Endothelial cell of umbilical vein (primary cell): ENCODE results near the gene PHC2. TPM values are rescaled to one million over a fixed set of nuclear protein-coding genes. Genes with fewer than 3 reads are reported as not detected.

Source experiments
- BruUV-seq: library from RNA; stranded (reverse); fragments of 400-500 nt; replicated peaks from 2 replicates; lab custom pipeline; 2021; lab: Mats Ljungman, UMichigan
- CTCF ChIA-PET: fragments of 300-600, 350-600 bp; sonication (Branson Sonifier 250); formaldehyde crosslinking; loops from one replicate; lab custom pipeline; 2021; ENCODE audit warnings: antibody characterized with exemption, inconsistent platforms; lab: Charles Lee
- POLR2A ChIA-PET: fragments of 300-600, 350-600 bp; sonication (Branson Sonifier 250); formaldehyde crosslinking; loops from one replicate; lab custom pipeline; 2021; ENCODE audit warnings: antibody characterized with exemption, inconsistent platforms; lab: Charles Lee
- DNase-seq: peaks from one replicate; pipeline ENCODE4 v3.0.0-alpha.2; 2011; ENCODE audit warnings: low read depth, low spot score
- FAIRE-seq: peaks from 2 replicates; lab custom pipeline; 2011; peaks lifted over from hg19 to GRCh38; lab: Jason Lieb, UNC
- H2AFZ ChIP-seq: 2 replicates; pipeline ENCODE4 v1.6.0; 2012; ENCODE audit warnings: low read depth, low read length, control low read depth, inconsistent platforms
- H3K27ac ChIP-seq: 2 replicates; pipeline ENCODE4 v1.5.1; 2011; ENCODE audit warnings: low read depth, mild to moderate bottlenecking, control low read depth, low read length, moderate library complexity; ENCODE audit not compliant: insufficient read depth
- H3K27me3 ChIP-seq, 2 experiments: 2 replicates each; pipeline versions ENCODE4 v1.6.0 to v1.6.1; 2011; ENCODE audit warnings: low read length in 2 of 2, mixed read lengths in 1 of 2; ENCODE audit not compliant: control insufficient read depth in 2 of 2, insufficient read depth in 2 of 2
- H3K36me3 ChIP-seq, 2 experiments: 2 replicates in 1 of 2; 3 replicates in 1 of 2; pipeline ENCODE4 v1.5.1; 2011; ENCODE audit warnings: low read length in 2 of 2, mild to moderate bottlenecking in 1 of 2, moderate library complexity in 1 of 2; ENCODE audit not compliant: control insufficient read depth in 2 of 2, insufficient read depth in 2 of 2; ENCODE audit errors: extremely low read depth in 1 of 2
- H3K4me1 ChIP-seq: 3 replicates; pipeline ENCODE4 v1.5.1; 2011; ENCODE audit warnings: mild to moderate bottlenecking, low read length; ENCODE audit not compliant: control insufficient read depth, insufficient read depth; ENCODE audit errors: extremely low read depth
- H3K4me2 ChIP-seq: 2 replicates; pipeline ENCODE4 v1.6.1; 2011; ENCODE audit warnings: low read length, control low read depth, mixed read lengths; ENCODE audit not compliant: insufficient read depth
- H3K4me3 ChIP-seq, 3 experiments: fragments of 200-600 bp in 1 of 3; sonication (generic), shearing (Covaris generic) in 1 of 3; replicated peaks in 1 of 3; 2 replicates each; pipeline ENCODE4 v1.5.1; 2011 to 2016; ENCODE audit warnings: control low read depth in 3 of 3, low read length in 3 of 3, mild to moderate bottlenecking in 2 of 3, inconsistent platforms in 1 of 3, low read depth in 1 of 3, moderate library complexity in 1 of 3; ENCODE audit not compliant: insufficient read depth in 1 of 3
- H3K79me2 ChIP-seq: 2 replicates; pipeline ENCODE4 v1.6.0; 2012; ENCODE audit warnings: low read length, inconsistent platforms; ENCODE audit not compliant: control insufficient read depth, insufficient read depth
- H3K9ac ChIP-seq: replicated peaks from 2 replicates; pipeline ENCODE3; 2011; ENCODE audit warnings: low read length, control low read depth; ENCODE audit not compliant: insufficient read depth; ENCODE audit errors: extremely low read depth
- H3K9me1 ChIP-seq: replicated peaks from 3 replicates; pipeline ENCODE4 v1.6.0; 2011; ENCODE audit warnings: mild to moderate bottlenecking, low read length; ENCODE audit not compliant: control insufficient read depth, insufficient read depth; ENCODE audit errors: extremely low read depth
- H3K9me3 ChIP-seq: replicated peaks from 2 replicates; pipeline ENCODE4 v1.5.1; 2012; ENCODE audit warnings: low read length, inconsistent platforms; ENCODE audit not compliant: control insufficient read depth, insufficient read depth
- H4K20me1 ChIP-seq: replicated peaks from 2 replicates; pipeline ENCODE3; 2011; ENCODE audit warnings: mild to moderate bottlenecking, low read length; ENCODE audit not compliant: control insufficient read depth, insufficient read depth; ENCODE audit errors: extremely low read depth
- CTCF ChIP-seq, 2 donors: IDR thresholded peaks; 1 replicate in 1 of 2; 2 replicates in 1 of 2; pipeline ENCODE4 v1.5.1; 2011; ENCODE audit warnings: low read length in 2 of 2, mild to moderate bottlenecking in 2 of 2, moderate library complexity in 2 of 2, control low read depth in 1 of 2, inconsistent platforms in 1 of 2, low read depth in 1 of 2; ENCODE audit not compliant: insufficient read depth in 1 of 2; ENCODE audit errors: extremely low read depth in 1 of 2
- EZH2 ChIP-seq: IDR thresholded peaks from 2 replicates; pipeline ENCODE4 v1.6.1; 2012; ENCODE audit warnings: borderline replicate concordance, low read depth, mild to moderate bottlenecking, moderate library complexity, low read length, inconsistent platforms; ENCODE audit not compliant: severe bottlenecking
- FOS ChIP-seq: IDR thresholded peaks from 2 replicates; pipeline ENCODE4 v1.6.1; 2011; ENCODE audit warnings: mild to moderate bottlenecking, low read length, moderate library complexity, borderline replicate concordance; ENCODE audit not compliant: insufficient read depth
- JUN ChIP-seq: IDR thresholded peaks from 2 replicates; pipeline ENCODE4 v1.6.1; 2011; ENCODE audit warnings: borderline replicate concordance, low read depth; ENCODE audit not compliant: insufficient read length, insufficient read depth
- MYC ChIP-seq: IDR thresholded peaks from one replicate; pipeline ENCODE4 v1.6.1; 2011; ENCODE audit warnings: mild to moderate bottlenecking, low read depth, low read length
- POLR2A ChIP-seq: IDR thresholded peaks from 2 replicates; pipeline ENCODE4 v1.6.1; 2012; ENCODE audit warnings: low read depth, mild to moderate bottlenecking, control low read depth, low read length
- POLR2AphosphoS5 ChIP-seq: IDR thresholded peaks from 2 replicates; pipeline ENCODE4 v1.6.1; 2012; ENCODE audit warnings: low read depth, mild to moderate bottlenecking, control low read depth, low read length, moderate library complexity; ENCODE audit not compliant: insufficient read depth
- dilution Hi-C: fragments of 300-500 bp; cut with MboI; formaldehyde crosslinking; loops from one replicate; pipeline ENCODE4 v1.15.0; 2019; ENCODE audit warnings: low sequenced_read_pairs; ENCODE audit not compliant: extremely low pct_ligation_motif_present
- intact Hi-C: fragments of 100-400 bp; cut with micrococcal nuclease; formaldehyde crosslinking; loops from one replicate; pipeline ENCODE4 v1.10.0; 2022
- polyA plus RNA-seq, 4 experiments: library from polyadenylated mRNA; depleted of rRNA in 3 of 4; stranded (reverse) in 3 of 4; unstranded in 1 of 4; fragments of >200 nt; gene quantifications; 2 replicates each; pipeline versions ENCODE4 v1.2.1 to v1.2.3, GENCODE V29; 2011 to 2012; ENCODE audit warnings: missing spikeins in 1 of 4
- total RNA-seq: library from RNA; stranded (reverse); gene quantifications from 2 replicates; pipeline ENCODE4 v1.2.3, GENCODE V29; 2021

The PHC2 gene
- total and polyA plus RNA-seq, 2 donors (not counting 3 experiments of a cell fraction or from before 2014, with no cell fraction given): 65.6 to 79.0 TPM

GRCh38 chr1:33429332-33429731 is 1.6 kb downstream of the PHC2 start:
- H3K9ac ChIP-seq: no peak overlapping the region
- dilution Hi-C loops (no loop called here), intact Hi-C loops (no loop called here)
- no peaks in the 10 kb centered on the region for H3K27me3 ChIP-seq
- ChIA-PET POLR2A (no interaction called here), CTCF (interaction anchor here (0.6 to 0.7 kb wide), 2 partner anchors 45 to 57 kb away, joined by 4 to 7 read pairs; no protein-coding TSS in a partner anchor)
- no peaks in the 10 kb centered on the region for H3K36me3 ChIP-seq
- H3K27ac ChIP-seq: no peak overlapping the region
- H3K79me2 ChIP-seq: no peaks in the 10 kb centered on the region
- TF ChIP-seq FOS (no peak), MYC (no peak), POLR2AphosphoS5 (no peak), CTCF (IDR thresholded peaks at IDR 0.05; ENCODE audit: extremely low read depth in 1 of 2, insufficient read depth in 1 of 2, low read depth in 1 of 2, low read length in 2 of 2) (no peak), EZH2 (no peak), POLR2A (no peak), JUN (no peak)
- FAIRE-seq (no peak), DNase-seq (no peak)
- no peak overlapping the region for H3K4me3 ChIP-seq
- no TSS peak for BruUV-seq
- no peaks in the 10 kb centered on the region for H4K20me1 ChIP-seq
- H3K9me3 ChIP-seq: no peaks in the 10 kb centered on the region
- no peaks in the 10 kb centered on the region for H3K9me1 ChIP-seq
- peaks cover 24% of the 10 kb centered on the region for H3K4me1 ChIP-seq
- no peak overlapping the region for H2AFZ ChIP-seq
- no peak overlapping the region for H3K4me2 ChIP-seq
